ENCODE results near the gene HOOK1.

Gene HOOK1

DNA sequence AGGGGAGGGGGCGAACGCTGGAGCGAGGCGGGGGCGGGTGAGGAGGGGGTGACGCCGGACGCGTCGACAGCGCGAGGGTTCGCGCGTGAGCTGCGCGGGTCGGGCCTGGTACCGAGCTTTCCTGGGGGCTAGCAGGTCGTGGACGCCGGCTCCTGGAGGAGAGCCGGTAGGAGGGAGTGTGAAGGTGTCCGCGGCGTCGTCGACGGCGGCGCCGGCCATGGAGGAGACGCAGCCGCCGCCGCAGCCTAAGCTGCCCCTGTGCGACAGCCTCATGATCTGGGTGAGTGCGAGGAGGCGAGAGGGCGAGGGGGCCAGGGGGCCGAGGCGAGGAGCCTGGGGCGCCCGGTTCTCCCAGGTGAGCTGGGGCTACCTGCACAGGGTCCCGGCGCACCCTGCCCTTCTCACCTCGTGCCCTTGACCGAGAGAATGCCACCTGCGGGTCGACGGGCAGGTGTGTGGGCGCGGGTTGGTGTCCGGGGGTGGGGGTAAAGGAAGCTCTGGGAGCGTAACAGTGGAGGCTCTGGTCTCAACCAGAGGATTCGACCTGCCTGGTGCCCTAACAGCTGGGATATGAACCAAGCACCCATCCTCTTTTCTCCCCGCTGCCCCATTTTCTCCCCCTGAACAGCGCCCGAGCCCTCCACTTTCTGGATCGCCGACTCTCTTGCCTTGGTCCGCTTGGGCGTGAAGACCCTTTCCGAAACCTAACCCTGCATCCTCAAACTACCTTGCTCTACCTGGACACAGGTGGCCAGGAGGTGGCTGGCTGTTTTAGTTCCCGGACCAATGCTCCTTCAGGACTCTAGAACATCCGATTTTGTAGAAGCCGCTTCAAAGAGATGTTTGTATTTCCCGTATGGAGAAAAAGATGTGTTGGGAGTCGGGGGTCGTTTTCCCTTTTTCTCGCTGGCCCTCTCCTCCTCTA is at the start of gene HOOK1:
Gene HOOK1, plus strand, starts transcription at position 49 of the 925 bp plus-strand sequence. Its CDS starts 169 bp downstream, at position 218.
- peak; percentile 7 to 8 for DNase-seq (ENCODE audit: low read depth in 2 of 2)

DNA sequence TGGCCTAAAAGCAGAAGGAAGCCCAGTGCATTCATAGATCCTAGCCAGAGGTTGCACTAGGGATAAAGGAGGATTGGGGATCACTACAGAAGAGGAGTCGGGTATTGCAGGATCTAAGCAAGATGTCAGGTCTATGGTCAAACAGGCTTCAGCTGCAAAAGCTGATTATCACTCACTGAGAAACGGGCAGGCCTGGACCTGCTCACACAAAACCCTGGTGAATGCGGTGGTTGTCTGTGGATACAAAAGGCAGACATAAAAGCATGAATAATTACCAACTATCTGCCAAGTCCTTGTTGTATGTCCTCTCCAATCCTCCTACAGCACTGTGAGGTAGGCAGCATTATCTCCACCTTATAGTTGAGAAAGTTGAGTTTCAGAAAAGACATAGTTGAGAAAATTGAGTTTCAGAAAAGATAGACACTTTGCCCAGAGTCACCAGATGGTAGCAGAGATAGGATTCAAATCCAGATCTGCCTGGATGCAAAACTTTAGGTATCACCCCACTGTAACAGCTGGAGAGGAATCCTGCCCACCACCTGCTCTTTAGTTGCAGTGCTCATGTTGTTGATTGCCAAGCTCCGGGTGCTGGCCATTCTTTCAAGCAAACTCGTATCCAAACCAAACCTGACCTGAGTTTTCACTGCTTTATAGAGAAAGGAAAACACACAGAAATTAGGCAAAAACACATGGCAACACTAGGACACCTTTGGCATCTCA is 49.6 kb upstream of the HOOK1 start:
- DNase-seq (ENCODE audit: low read depth in 2 of 2), result no peak

DNA sequence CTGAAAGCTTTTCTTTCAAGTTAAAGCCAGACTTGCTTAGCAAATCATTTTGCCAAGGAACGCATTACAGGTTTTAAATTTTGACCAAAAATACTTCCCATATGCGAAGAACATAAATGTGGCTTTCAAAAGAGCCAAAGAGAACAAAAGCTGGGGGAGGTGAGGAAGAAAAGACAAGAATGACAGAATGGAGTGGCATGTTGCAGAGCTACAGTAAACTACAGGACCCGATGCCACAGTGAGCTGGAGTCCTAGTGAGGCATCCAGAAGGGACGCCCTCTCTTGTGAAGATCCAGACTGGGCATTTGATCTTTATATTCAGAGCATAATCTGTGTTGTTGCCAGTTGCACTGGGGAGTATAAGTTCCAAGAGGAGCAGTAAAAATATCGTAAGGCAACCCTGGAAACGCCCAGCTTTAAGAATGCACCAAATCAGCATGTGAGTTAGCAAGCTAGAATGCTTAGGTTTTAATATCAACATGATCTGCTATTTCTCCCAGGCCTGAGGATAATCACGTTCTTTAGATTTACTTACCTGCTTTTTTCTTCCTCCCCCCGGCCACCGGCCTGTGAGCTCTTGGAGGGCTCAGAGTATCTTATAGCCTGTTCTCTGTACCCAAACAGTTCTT is 48.4 kb upstream of the HOOK1 start:
- DNase-seq (ENCODE audit: low read depth in 2 of 2), result no peak

DNA sequence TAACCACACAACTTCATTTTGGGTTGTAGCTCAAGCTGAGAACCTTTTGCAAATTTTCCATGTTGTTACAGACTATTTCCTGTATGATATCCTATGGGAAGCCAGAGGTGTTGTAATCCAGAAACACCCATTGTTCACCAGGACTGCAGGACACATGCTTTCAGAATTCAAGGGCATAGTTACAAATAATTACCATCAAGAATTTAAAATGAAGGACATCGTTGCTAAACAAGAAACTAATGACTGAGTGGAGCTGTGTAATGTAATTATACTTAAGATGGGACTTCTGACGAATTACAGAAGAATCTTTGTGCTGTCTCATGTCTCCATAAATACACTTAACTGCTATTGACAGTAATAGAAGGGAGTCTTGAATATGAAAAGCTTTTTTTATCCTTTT is 47.6 kb upstream of the HOOK1 start:
- DNase-seq (ENCODE audit: low read depth in 2 of 2), result no peak

DNA sequence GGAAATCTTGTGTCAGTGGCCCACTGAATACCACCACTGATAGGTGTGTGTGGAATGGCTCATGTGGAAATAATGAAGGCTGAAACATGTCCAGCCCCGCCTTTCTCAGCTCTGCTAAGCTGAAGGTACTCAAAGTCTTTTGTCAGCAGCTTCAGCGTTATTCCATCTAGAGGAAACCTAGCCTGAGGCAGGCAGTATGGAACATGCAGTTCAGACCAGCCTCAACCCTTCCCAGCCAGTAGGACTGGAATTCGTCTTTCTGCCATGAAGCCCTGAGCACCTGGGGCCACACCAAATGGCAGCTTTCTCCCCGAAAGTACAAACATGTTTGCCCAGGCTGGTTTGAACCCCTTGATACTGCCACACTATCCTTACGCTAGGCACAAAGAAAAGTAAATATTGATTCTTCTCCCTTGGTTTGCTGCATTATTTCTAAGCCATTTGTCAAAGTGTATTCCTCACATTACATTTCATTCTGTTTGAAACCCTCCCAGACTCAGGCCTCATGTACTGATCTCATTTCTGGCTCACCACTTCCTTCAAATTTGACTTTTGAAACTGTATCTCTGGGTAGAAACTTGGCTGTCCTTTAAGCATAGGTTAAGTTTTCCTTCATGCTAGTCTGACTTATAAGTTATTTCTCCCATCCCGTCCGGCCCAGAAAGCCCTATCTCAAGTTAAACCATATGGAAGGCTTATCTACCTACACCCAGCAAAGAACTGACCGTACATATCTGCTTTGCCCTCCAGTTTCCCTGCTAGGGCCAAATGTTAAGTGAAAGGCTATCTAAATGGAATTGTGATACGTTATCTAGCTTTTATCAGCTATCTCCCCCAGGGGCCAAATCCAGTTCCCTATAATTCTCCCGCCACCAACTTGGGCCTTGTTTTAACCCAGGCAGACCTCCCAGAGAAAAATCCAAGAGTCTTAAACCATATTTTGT is 45.7 kb upstream of the HOOK1 start:
- DNase-seq (ENCODE audit: low read depth in 2 of 2), result no peak

DNA sequence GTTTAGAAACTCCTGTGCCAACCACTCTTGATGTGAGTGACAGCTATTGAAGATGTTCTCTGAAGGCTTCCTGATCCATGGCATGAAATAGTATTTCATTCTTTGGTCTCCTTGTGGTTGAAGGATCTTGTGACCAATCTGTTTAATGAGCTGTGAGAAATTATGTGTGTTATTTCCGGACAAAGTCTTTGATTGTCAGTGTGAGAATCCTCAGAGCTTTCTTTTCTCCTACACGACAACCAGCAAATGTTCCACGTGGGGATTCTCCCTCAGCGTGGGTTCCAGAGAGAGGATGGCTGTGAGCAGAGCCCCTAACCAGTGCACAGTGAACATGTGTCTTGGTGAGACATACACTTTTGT is 45.0 kb upstream of the HOOK1 start:
- DNase-seq (ENCODE audit: low read depth in 2 of 2), result no peak

DNA sequence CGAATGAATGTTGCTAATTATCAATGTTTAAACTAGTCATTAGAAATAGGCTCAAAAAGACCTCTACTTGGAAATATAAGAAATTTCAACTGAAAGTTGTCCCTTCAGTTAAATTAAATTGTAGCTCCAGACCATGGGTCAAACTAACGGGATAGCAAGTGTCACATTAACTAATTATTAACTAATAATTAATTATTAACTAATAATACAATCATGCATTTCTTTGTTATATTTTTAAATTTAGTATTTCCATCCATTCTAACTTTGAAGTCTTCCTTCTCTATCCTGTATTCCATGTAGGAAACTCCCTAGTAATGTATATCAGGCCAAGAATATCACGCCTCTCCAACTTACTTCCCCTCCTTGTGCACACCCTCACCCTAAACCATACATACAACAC is 43.4 kb upstream of the HOOK1 start:
- DNase-seq (ENCODE audit: low read depth in 2 of 2), result no peak

DNA sequence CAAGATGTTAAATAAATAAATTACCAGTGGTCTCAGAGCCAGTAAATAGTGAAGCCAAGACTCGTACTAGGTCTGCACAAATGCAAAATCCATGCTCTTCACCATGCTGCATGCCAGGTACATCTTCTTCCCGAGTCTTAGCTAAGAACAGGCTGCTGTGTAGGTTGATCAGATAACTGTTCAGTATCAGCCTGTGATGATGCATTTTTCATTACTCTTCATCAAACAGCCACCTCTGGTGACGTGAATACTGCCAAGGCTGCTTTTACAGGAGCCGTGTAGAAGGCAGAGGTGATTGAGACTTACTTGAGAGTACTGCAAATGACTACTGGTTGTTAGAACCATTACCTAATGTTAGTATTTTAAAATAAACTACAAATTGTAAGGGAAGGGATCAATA is 39.3 kb upstream of the HOOK1 start:
- DNase-seq (ENCODE audit: low read depth in 2 of 2), result no peak

DNA sequence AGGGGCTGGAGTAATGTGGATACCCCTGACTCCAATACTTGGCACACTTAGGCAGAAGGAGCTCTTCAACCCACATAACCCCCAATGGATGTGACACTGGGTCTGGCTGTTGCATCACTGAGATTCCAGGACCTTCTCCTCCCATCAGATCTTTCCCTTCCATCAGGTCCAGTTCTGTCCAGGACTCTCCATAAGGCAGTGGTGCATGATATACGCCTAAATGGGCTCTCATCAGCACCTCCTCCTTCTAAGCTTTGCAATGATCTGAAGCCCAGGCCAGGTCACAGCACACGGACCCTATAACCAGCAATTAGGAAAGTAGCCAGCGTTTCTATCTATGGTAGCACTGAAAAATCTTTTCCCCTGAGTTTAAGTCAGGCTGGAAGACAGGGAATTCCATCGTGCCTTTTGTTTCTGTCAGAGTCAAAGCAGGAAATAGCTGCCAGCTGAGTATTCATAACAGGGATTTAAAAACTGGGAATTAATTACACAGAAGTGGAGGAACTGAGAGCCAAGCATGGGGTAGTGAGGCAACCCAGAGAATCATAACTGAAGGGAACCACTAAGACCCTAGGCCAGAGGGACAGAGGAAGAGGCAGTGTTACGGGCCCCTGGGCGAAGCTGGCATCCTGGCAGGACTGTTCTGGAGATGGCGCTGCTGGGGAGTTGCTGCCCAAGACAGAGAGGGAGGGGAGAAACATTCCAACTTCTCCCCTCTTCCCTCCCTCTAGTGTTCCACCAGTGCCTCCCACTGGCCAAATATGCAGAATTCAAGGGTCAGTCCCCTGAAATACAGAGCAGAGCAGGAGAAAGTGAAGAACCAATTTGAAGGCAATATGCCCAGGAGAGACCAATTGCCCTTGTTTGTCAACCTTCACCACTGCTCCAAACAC is 37.5 kb upstream of the HOOK1 start:
- DNase-seq (ENCODE audit: low read depth in 2 of 2), result no peak

DNA sequence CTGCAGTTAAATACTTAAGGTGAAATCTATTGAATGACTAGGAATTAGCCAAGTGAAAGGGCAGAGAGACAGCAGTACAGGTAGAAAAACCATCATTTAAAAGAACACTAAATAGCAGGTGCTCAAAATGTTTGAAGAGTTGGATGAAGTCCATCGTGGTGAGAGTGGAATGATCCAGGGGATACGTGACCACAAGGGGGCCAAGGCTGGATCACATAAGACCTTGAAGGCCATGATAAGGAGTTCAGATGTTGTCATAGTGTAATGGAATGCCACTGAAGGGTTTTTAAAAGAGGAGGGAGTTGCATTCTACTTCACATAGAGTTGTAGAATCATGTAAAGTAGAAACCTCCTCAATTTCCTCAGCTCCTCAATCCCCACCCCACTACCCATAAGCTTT is 34.8 kb upstream of the HOOK1 start:
- DNase-seq (ENCODE audit: low read depth in 2 of 2), result no peak

DNA sequence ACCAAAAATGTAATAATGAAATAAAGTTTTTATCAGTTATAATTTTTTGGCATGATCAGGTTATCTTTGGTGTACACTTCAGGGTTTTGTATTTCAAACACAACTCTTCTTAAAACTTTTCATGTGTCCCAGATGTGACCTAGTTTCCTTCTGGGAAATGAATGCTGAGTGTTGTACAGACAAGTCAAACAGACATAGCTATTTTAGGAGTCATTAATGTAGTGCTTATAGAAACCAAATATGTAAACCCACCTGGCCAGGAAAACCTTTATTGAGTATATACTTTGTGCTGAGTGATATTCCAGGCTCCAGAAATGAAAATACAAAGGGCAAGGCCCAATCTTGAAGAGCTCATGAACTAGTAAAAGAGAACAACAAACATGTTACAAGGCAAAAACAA is 25.9 kb upstream of the HOOK1 start:
- DNase-seq (ENCODE audit: low read depth in 2 of 2), result no peak

DNA sequence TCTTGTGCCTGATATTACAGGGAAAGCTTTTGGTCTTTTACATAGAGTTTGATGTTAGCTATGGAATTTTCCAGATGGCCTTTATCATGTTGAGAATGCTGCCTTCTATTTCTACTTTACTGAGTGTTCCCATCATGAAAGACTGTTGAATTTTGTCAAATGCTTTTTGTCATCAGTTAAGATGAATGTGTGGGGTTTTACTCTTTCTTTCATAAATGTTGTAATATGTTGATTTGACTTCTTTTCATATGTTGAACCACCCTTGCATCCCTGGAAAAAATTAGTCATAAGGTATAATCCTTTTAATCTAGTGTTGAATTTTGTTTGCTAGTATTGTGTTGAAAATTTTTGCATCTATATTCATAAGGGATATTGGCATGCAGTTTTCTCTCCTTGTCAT is 16.1 kb upstream of the HOOK1 start:
- no peak for DNase-seq (ENCODE audit: low read depth in 2 of 2)

DNA sequence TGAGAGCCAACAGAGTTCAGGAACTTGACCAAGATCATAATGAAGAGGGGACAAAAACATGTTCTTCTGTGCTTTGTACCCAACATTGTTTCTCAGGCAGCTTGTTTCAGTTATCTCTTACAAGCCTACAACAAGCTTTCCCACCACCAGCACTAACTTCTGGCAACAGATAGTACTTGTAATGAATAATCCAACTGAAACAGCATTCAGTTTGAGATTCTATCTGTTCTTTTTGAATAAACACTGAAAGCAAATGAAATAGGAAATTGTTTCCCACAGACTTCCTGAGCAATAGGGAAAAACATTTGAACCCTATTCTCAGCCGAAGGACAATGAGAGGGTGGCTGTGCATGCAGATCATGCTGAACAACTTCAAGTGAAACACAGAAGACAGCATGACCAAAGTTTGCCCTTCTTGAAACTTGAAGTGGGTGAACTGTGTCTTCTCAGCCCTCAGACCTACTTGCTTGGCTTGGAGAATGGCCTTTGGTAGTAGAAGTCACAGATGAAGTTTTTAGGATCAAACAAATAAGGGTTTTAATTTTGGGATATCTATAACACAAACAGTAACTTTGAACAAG is 11.2 kb upstream of the HOOK1 start:
- DNase-seq (ENCODE audit: low read depth in 2 of 2), result no peak

DNA sequence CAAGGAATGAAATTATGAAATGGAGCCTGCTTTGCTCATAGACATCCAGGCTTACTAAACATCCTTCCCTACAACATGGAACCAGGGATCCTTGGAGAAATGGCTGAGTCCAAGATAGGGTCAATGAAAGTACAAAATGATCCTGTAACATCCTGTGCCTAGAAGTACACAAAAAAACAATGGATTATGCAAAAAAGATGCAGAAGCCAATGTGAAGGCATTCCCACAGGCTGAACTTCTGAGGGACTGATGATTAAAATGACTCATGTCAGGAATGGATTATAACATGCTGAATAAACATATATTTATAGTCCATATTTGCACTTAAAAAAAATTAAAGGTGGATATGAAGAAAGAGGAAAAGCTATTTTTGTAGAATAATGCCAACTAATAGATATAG is 10.4 kb upstream of the HOOK1 start:
- no peak for DNase-seq (ENCODE audit: low read depth in 2 of 2)

DNA sequence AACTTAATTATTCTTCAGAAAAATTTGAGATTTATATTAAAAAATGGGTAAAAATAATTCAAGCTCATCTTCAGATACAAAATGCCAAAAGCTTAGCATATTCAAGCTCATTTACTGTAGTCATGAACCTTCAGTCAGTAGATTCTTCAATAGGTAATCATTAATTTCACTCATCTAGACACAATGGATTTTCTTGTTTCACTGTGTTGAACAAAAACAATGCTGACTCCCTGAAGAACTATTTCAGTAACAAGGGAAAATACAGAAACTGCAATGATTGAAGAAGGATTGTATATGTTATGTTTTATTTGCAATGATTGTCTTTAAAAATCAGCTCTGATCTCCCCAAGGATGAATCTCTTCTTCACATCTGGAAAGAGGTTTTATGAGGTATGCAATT is 9.2 kb upstream of the HOOK1 start:
- DNase-seq (ENCODE audit: low read depth in 2 of 2), result no peak

DNA sequence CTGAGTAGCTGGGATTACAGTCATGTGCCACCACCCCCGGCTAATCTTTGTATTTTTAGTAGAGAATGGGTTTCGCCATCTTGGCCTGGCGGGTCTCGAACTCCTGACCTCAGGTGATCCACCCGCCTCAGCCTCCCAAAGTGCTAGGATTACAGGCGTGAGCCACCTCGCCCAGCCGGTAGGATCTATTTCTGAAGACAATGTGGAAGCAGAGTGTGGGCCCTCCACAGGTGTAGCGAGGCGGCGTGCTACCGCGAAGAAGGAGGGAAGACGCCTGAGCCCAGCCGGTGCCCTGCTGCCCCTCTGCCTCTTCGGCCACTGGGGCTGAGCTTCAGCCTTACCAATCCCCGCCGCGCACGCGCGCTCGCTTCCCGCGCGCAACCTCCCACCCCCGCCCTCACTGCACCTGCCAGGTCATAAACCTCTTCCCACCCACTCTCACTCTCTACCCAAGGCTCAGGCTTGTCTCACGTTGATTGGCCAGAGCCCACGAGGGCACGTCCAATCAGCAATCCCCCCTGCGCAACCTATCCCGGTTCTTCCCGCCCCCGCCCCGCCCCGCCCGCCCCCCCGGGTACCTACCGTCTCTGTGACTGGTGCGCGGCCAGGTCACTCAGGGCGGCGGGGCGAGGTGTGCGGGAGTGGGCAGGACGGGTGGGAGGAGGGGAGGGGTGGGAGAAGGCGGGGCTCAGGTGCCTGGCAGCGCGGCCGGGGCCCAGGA is 409 bp upstream of the HOOK1 start:
- peak; percentile 74 to 88 for DNase-seq (ENCODE audit: low read depth in 2 of 2)

DNA sequence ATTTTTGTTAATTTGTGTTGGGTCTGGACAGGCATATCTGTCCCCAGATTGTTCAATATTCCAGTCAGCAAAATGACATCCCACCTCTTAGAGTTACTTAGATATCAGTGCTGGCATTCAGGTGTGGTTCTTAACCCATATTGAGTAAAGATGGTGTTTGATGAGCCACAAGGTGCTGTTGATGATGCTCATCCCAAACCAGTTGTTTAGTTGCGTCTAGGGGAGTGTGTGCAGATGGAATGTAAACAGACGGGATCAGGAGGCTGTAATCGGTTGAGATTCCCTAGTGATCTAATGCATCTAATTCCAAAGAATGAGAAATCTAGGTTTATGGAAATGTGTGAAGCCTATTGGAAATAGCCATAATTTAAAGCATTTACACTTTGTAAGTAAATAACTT is 1.1 kb downstream of the HOOK1 start:
- DNase-seq (ENCODE audit: low read depth in 2 of 2), result no peak

DNA sequence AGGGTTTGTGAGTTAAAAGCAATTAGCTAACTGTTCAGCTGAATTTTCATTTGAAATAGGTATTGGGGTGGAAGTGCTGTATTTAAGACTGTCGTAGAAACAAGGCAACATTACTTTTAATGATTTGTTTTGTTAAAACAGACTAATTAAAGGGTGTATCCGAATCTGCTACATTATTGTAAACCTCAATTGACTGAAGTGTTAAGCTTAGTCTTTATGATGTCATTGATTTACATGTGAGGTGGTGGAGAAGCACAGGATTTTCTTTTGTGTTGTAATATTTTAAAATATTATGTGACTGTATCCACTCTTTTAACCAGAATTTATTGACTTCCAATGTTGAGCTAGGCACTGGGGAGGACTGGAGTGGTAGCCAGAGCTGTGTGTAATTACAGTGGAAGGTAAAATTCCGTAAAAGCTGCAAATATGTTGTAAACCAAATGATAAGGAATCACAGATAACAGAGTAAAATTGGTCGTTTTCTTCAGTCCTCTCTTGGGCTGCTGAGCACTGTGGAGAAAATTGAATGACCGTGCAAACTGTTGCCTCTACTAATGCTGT is 1.6 kb downstream of the HOOK1 start:
- DNase-seq (ENCODE audit: low read depth in 2 of 2), result no peak
